ENCODE measurements around the gene SPDYE11. TPM values are rescaled to one million over a fixed set of nuclear protein-coding genes. Genes with fewer than 3 reads are reported as not detected.
"Not testable (repeated sequence)": the region's sequence is repeated elsewhere in the genome, so short reads cannot be mapped to it uniquely, and the experiment has no call there.

The SPDYE11 gene, protein sequence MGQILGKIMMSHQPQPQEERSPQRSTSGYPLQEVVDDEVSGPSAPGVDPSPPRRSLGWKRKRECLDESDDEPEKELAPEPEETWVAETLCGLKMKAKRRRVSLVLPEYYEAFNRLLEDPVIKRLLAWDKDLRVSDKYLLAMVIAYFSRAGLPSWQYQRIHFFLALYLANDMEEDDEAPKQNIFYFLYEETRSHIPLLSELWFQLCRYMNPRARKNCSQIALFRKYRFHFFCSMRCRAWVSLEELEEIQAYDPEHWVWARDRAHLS
- 1.9 TPM for polyA plus RNA-seq (ENCODE audit: insufficient read length)

DNA sequence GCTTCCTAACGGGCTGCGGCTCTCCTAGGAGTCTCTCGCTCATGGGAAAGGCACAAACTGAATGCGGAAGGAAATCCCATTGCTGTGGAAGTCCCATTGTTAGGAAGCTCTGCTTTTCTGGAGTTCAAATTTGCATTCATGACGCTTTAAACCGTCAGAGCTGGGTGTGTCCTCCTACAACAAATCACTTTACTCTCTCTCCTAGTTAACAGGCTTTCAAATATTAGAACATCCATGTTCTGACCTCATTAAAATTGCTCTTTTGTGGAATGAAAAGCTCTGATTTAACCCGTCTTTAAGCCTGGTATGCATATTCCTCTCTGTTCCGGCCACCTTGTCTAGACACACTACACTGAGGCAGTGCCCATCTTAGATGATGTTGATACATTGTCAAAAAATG, at the start of gene SPDYE11:
Gene SPDYE11, minus strand, starts transcription at position 101 of the 400 bp plus-strand sequence. CDS start 1,800 bp downstream, outside the sequence.
- not testable (repeated sequence) for DNase-seq

DNA sequence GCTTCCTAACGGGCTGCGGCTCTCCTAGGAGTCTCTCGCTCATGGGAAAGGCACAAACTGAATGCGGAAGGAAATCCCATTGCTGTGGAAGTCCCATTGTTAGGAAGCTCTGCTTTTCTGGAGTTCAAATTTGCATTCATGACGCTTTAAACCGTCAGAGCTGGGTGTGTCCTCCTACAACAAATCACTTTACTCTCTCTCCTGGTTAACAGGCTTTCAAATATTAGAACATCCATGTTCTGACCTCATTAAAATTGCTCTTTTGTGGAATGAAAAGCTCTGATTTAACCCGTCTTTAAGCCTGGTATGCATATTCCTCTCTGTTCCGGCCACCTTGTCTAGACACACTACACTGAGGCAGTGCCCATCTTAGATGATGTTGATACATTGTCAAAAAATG, 28.2 kb upstream of the SPDYE11 start, which contains the start of gene SPDYE9:
Gene SPDYE9, minus strand, starts transcription at position 101 of the 400 bp plus-strand sequence. CDS start 1,800 bp downstream, outside the sequence.
- DNase-seq = not testable (repeated sequence)

DNA sequence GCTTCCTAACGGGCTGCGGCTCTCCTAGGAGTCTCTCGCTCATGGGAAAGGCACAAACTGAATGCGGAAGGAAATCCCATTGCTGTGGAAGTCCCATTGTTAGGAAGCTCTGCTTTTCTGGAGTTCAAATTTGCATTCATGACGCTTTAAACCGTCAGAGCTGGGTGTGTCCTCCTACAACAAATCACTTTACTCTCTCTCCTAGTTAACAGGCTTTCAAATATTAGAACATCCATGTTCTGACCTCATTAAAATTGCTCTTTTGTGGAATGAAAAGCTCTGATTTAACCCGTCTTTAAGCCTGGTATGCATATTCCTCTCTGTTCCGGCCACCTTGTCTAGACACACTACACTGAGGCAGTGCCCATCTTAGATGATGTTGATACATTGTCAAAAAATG, 28.0 kb downstream of the SPDYE11 start, which contains the start of gene SPDYE8:
Gene SPDYE8, minus strand, starts transcription at position 101 of the 400 bp plus-strand sequence. CDS start 1,800 bp downstream, outside the sequence.
- DNase-seq = not testable (repeated sequence)

DNA sequence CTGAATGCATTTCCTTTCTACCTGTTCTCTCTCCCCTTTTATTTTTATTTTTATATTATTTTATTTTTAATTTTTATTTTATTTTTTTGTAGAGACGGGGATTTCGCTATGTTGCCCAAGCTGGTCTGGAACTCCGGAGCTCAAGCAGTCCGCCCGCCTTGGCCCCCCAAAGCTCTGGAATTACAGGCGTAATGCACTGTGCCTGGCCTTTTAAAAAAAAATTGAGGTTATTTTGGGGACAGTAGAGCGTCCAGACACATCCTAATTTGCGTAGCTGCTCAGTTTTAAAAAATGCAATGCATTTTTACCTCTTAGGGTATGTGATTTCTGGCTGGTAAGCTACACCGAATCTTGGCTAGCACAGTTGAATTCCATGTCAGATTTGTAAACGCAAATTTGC, 51.2 kb downstream of the SPDYE11 start:
- DNase-seq = not testable (repeated sequence)

DNA sequence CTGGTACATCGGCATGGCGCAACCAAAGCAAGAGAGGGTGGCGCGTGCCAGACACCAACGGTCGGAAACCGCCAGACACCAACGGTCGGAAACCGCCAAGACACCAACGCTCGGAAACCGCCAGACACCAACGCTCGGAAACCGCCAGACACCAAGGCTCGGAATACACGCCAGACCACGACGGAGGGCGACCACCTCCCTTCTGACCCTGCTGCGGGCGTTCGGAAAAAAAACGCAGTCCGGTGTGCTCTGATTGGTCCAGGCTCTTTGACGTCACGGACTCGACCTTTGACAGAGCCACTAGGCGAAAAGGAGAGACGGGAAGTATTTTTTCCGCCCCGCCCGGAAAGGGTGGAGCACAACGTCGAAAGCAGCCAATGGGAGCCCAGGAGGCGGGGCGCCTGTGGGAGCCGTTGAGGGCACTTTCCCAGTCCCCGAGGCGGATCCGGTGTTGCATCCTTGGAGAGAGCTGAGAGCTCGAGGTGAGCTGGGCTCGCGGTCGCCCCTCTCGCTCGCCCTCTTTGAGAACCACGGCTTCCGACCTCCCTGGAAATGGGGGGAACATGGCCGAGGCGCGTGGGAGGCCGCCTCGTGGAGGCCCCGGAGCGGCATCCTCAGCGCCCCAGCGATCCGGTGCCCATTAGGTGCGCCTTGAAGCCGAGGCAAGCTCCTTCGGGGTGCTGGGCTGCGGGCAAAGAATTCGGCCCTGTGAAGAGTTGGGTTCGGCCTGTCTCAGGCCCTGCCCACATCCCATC, 51.8 kb downstream of the SPDYE11 start:
- peak; percentile 86 for DNase-seq

DNA sequence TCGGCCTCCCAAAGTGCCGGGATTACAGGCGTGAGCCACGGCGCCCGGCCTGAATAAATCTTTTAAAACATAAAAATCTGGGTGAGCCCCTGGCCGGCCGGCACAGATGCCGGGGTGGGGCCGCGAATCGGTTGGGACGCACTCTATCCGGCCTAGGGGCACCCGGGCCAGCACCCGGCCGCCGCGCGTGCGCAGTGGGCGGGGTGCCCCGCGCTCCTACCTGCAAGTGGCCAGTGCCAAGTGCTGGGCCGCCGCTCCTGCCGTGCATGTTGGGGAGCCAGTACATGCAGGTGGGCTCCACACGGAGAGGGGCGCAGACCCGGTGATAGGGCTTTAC, 52.4 kb downstream of the SPDYE11 start:
- DNase-seq = not testable (repeated sequence)

DNA sequence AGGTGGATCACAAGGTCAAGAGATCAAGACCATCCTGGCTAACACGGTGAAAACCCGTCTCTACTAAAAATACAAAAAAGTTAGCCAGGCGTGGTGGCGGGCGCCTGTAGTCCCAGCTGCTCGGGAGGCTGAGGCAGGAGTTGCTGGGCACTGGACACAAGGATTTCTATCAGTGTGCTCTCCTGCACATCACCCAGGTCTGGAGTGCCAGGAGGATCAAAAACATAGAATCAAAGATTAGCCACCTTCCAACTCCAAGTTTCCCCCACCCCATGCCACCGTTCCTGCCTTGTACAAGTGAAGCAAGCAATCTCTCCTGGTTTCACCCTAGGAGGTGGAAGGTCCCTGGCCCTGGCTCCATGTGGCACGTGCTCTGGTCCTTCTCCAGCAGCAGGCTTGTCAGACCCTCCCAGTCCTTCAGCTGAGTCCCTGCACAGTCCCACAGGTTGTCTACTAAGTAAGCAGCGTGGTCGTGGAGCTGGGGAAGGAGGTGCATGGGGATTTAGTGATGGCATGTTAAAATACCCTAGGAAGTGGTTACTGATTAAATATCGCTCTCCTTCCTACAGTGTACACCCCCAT, 59.7 kb downstream of the SPDYE11 start:
- not testable (repeated sequence) for DNase-seq

Other genes starting within 250 kb of the SPDYE11 start
- gene TYW1B, start 229.7 kb downstream of the SPDYE11 start, polyA plus RNA-seq (ENCODE audit: insufficient read length) = 5.4 TPM
- gene POM121, start 132.8 kb downstream of the SPDYE11 start, polyA plus RNA-seq (ENCODE audit: insufficient read length) = 36.9 TPM
- gene TRIM74, start 88.4 kb downstream of the SPDYE11 start, polyA plus RNA-seq (ENCODE audit: insufficient read length) = not detected
- 0.41 TPM for gene SPDYE8, start 28.1 kb downstream of the SPDYE11 start, polyA plus RNA-seq (ENCODE audit: insufficient read length)
- 1.9 TPM for gene SPDYE9, start 28.1 kb upstream of the SPDYE11 start, polyA plus RNA-seq (ENCODE audit: insufficient read length)

Measured in hindlimb muscle (tissue), 1 donor.